GM20431 (cell line): ENCODE results near the gene IPPK.
"Not testable (repeated sequence)": the region's sequence is repeated elsewhere in the genome, so short reads cannot be mapped to it uniquely, and the experiment has no call there.

Source experiments
- in situ Hi-C: fragments of 300-500 bp; cut with MseI, MboI; formaldehyde crosslinking; loops from one replicate; pipeline ENCODE4 v1.15.0; 2020; ENCODE audit warnings: low sequenced_read_pairs; ENCODE audit not compliant: unreplicated experiment

IPPK gene

GRCh38 chr9:92603990-92604389, 65.9 kb downstream of the IPPK start:
- in situ Hi-C loops: no loop called here

GRCh38 chr9:92603100-92603499, 66.8 kb downstream of the IPPK start:
- in situ Hi-C loops: no loop called here

- in situ Hi-C loops: no loop called here
These were observed 67.5 kb downstream of the IPPK start for GRCh38 chr9:92602413-92602812.

- in situ Hi-C loops: no loop called here
These were observed 68.5 kb downstream of the IPPK start for GRCh38 chr9:92601451-92601850.

- in situ Hi-C loops: no loop called here
These were observed 69.3 kb downstream of the IPPK start for GRCh38 chr9:92600462-92601261.

- in situ Hi-C loops: no loop called here
These were observed 69.9 kb downstream of the IPPK start for GRCh38 chr9:92599938-92600461.

- in situ Hi-C loops: no loop called here
These were observed 71.5 kb downstream of the IPPK start for GRCh38 chr9:92598382-92598781.

- in situ Hi-C loops: no loop called here
These were observed 74.0 kb downstream of the IPPK start for GRCh38 chr9:92595930-92596329.

GRCh38 chr9:92595075-92595474, 74.9 kb downstream of the IPPK start:
- in situ Hi-C loops: not testable (repeated sequence)

GRCh38 chr9:92592946-92593861, 76.7 kb downstream of the IPPK start:
- in situ Hi-C loops: no loop called here

- in situ Hi-C loops: no loop called here
These were observed 77.4 kb downstream of the IPPK start for GRCh38 chr9:92592537-92592936.

GRCh38 chr9:92590377-92590776, 79.6 kb downstream of the IPPK start:
- in situ Hi-C loops: no loop called here

GRCh38 chr9:92589923-92590322, 80.0 kb downstream of the IPPK start:
- in situ Hi-C loops: no loop called here

- in situ Hi-C loops: no loop called here
These were observed 93.8 kb downstream of the IPPK start for GRCh38 chr9:92576175-92576574.

- in situ Hi-C loops: not testable (repeated sequence)
These were observed 96.3 kb downstream of the IPPK start for GRCh38 chr9:92573612-92574011.

- in situ Hi-C loops: not testable (repeated sequence)
These were observed 98.1 kb downstream of the IPPK start for GRCh38 chr9:92571871-92572270.

- in situ Hi-C loops: no loop called here
These were observed 104.9 kb downstream of the IPPK start for GRCh38 chr9:92564982-92565381.

- in situ Hi-C loops: no loop called here
These were observed 105.4 kb downstream of the IPPK start for GRCh38 chr9:92564504-92564903.
